Epithelial cell of esophagus (primary cell): ENCODE data around the gene ITGB1BP1.

ENCODE experiments used
- DNase-seq: peaks from one replicate; pipeline ENCODE4 v3.0.0; 2010; ENCODE audit warnings: low read depth
- H3K4me3 ChIP-seq: 2 replicates; pipeline ENCODE4 v1.5.1; 2011; ENCODE audit warnings: mild to moderate bottlenecking, low read length, control low read depth
- CTCF ChIP-seq: IDR thresholded peaks from 2 replicates; pipeline ENCODE4 v1.5.1; 2011; ENCODE audit warnings: low read depth, mild to moderate bottlenecking, low read length, control low read depth, inconsistent platforms; ENCODE audit not compliant: insufficient read depth; ENCODE audit errors: missing control alignments

ITGB1BP1 gene

GRCh38 chr2:9392898-9393765 lies 30.2 kb downstream of the ITGB1BP1 start:
- no peak overlapping the region for H3K4me3 ChIP-seq
- TF ChIP-seq CTCF: no peak
- no peak for DNase-seq

GRCh38 chr2:9391961-9392720 lies 31.2 kb downstream of the ITGB1BP1 start:
- no peak overlapping the region for H3K4me3 ChIP-seq
- no peak for DNase-seq
- TF ChIP-seq CTCF: no peak

DNA sequence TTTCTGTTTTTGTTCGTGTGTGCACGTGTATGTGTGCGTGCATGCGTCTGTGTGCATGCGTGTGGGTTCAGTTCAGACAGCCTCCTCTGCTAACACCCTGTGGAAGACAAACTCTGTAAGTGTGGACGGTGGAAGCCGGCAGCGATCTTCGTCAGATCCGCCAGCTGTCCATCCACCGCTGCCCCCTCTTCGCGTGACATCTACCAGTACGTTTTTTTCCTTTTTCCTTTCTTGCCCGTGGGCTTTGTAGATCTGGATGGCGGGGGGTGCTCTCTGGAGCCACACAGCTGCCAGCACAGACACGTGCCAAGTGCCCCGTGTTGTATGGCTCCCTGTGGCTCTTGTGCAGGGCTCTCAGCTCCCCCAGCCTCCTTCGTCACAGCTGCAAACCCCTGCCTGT lies 32.3 kb downstream of the ITGB1BP1 start:
- DNase-seq: no peak
- no peak for TF ChIP-seq CTCF
- no peak overlapping the region for H3K4me3 ChIP-seq

DNA sequence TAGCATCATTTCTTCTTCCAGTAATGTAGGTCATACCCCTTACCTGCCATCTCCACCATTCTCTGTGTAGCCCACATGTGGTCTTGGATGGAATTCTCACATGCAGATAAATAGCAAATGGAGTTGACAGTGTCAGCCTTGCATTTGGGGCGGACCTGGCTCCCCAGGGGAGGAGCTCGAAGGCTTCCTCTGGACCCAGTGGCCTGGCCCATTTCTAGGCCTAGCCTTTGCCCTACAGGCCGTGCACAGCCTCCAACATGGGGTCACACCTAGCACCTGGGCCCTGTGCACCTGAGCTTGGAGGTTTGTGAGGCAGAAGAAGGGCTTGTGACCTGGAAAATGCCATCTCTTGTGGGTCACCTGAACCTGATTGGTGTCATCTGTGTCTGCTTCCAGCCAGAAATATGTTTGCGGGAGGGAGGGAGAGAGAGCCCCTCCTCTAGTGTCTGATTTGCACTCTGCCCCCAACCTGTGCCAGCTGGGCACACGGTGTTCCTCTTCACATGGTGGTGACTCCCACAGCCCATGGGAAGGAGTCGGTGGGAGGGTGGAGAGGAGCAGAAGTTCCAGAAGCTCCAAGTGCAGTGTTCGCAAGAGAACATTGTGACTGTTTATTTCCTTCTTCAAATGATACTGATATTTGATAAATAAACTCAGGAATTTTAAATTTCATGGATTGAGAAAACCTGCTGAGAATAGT lies 33.0 kb downstream of the ITGB1BP1 start:
- no peak overlapping the region for H3K4me3 ChIP-seq
- DNase-seq: no peak
- no peak for TF ChIP-seq CTCF

- TF ChIP-seq CTCF: no peak
- H3K4me3 ChIP-seq: no peak overlapping the region
- no peak for DNase-seq
Observed at GRCh38 chr2:9388950-9389911, 34.1 kb downstream of the ITGB1BP1 start.

- H3K4me3 ChIP-seq: no peak overlapping the region
- no peak for TF ChIP-seq CTCF
- no peak for DNase-seq
Observed at GRCh38 chr2:9388199-9388681, 35.1 kb downstream of the ITGB1BP1 start.
